Transverse colon (tissue), 4 donors: ENCODE results near the gene THAP4.

Source experiments
- CTCF ChIP-seq, 5 experiments: fragments of 200-600 bp in 3 of 5; fragments of 450-650 bp in 2 of 5; sonication (generic) in 3 of 5; IDR thresholded peaks; 1 replicate in 2 of 5; 2 replicates in 3 of 5; pipeline ENCODE4 v1.5.1; 2016 to 2017; ENCODE audit warnings: antibody characterized with exemption in 5 of 5, inconsistent platforms in 3 of 5, mild to moderate bottlenecking in 2 of 5, moderate library complexity in 1 of 5
- POLR2AphosphoS5 ChIP-seq, 3 donors: sonication (generic); formaldehyde crosslinking; IDR thresholded peaks; one replicate each; pipeline ENCODE4 v1.6.1; 2016; ENCODE audit warnings: antibody characterized with exemption in 3 of 3

- no peak for TF ChIP-seq CTCF (IDR thresholded peaks at IDR 0.05)
- no peak for TF ChIP-seq POLR2AphosphoS5 (IDR thresholded peaks at IDR 0.05)
These were observed 52.5 kb downstream of the THAP4 start for GRCh38 chr2:241584436-241584835.
